Hematopoietic multipotent progenitor cell (in vitro differentiated cells): ENCODE results near the gene ENSA. TPM values are rescaled to one million over a fixed set of nuclear protein-coding genes. Genes with fewer than 3 reads are reported as not detected.
A peak's percentile ranks its signal among the peaks of the same experiment; 100 is the strongest.
"Not testable (repeated sequence)": the region's sequence is repeated elsewhere in the genome, so short reads cannot be mapped to it uniquely, and the experiment has no call there.

ENCODE experiments used
- DNase-seq, 3 donors: peaks; one replicate each; pipeline ENCODE4 v3.0.0-alpha.2; 2011 to 2015; ENCODE audit warnings: low read depth in 2 of 3, low spot score in 2 of 3
- total RNA-seq: library from RNA; depleted of rRNA; stranded (reverse); fragments of >200 nt; gene quantifications from one replicate; pipeline ENCODE4 v1.2.3, GENCODE V29; 2012

The ENSA gene
- total RNA-seq = 83.7 TPM

DNA sequence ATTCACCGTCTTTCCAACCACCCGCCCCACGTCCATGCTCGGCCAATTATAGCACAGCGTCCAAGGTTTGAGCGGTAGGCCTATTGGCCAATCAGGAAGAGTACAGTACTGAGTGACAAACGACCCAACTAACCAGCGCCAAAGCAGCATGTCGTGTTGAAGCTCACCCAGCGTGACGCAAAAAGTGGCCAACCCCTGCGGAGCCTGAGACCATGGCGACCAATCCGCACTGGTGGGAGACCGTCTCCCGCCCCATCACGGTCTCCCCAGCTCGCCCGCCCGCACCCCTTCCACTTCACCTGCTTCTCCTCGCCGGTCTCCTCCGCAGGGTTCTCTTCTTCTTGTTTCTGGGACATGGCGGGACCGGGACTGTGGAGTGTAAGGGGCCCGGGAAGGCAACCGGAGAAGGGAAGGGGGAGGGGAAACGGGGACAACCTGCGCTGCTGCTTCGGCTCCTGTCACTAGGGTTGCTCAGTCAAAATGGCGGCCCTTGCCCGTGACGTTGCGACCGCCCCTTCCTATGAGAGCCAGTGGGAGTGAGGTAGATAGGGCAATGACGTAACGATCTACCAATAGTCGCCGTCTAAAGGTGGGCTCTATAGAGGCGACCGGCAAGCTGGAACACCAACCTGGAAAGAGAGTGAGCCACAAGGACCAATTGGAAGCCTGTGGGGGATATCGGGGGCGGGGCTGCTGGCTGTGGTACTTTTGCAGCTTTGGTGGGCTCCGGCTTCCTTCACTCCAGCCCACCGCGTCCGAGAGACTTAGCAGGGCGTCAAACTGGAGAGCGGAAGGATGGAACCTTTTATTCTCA is at the start of gene ENSA:
Gene ENSA, minus strand, starts transcription at position 498 of the 814 bp plus-strand sequence. Its CDS starts 142 bp downstream, at position 356.
- peak; percentile 90 to 99 (median 99) for DNase-seq

DNA sequence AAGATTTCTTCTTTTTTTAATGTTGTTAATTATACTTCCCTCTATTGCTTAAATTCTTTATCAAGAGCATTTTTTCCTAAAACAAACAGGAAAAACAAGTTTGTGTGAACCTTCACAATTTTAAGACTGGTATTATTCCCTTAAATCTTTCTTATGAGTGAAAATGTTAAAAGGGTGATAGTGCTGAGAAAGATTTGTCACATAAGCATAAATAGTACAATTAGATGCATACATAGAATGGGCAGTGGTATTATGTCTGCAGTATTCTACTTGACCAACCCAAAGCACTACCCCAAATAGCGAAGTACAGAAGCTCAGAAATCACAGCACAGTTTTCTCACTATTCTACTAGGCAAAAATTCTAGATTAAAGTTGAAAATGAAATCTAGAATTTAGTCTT is 49.6 kb upstream of the ENSA start:
- no peak for DNase-seq

- no peak for DNase-seq
These were observed 45.5 kb upstream of the ENSA start for GRCh38 chr1:150674881-150675280.

DNA sequence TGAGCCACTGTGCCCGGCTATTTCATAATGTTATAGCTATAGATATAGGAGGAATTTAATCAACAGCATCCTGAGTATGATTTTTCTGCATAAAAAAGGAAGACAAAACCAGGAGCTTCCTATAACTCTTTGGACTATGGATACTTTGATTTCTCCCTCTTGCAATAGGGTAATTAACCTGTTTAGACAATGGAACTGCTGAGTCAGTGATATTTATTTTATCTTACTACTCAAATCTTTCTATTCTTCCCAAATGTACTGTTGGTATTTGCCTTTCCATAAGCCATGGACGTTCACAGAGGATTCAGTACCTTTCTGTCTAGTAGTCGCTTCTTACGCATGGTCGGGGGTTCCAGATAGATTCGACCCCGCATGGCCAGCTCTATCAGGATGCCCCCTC is 33.9 kb upstream of the ENSA start:
- no peak for DNase-seq

GRCh38 chr1:150662811-150663210 is 33.4 kb upstream of the ENSA start:
- DNase-seq = no peak

- no peak for DNase-seq
These were observed 31.7 kb upstream of the ENSA start for GRCh38 chr1:150661156-150661555.

DNA sequence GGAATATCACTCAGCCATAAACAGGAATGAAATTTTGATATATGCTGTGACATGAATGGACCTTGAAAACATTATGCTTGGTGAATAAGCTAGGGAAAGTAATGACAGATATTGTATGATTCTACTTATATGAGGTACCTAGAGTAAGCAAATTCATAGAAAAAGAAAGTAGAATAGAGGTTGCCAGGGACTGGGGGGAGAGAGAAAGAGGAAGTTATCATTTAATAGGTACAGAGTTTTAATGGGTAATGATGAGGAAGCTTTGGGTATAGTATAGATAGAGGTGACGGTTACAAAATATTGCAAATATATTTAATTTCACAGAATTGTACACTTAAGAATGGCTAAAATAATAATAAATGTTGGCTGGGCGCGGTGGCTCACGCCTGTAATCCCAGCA is 31.2 kb upstream of the ENSA start:
- peak in 1 of 3 donors; percentile 3 for DNase-seq

DNA sequence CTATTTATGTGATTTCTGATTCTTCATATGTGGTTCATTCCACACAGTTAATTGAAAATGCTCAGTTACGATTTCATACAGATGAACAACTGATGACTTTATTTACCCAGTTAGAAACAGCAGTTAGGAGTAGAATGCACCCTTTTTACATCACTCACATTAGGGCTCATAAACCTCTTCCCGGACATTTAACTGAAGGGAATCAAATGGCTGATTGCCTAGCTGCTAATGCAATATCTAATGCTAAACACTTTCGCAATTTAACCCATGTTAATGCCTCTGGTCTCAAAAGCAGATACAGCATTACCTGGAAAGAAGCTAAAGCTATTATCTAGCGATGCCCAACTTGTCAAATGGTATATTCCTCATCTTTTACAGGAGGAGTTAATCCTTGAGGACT is 27.7 kb upstream of the ENSA start:
- DNase-seq = not testable (repeated sequence)

- DNase-seq = not testable (repeated sequence)
These were observed 25.2 kb upstream of the ENSA start for GRCh38 chr1:150654635-150655034.

- DNase-seq = no peak
These were observed 20.8 kb upstream of the ENSA start for GRCh38 chr1:150650193-150650592.

- no peak for DNase-seq
These were observed 20.1 kb upstream of the ENSA start for GRCh38 chr1:150649441-150650075.

- DNase-seq = no peak
These were observed 12.9 kb upstream of the ENSA start for GRCh38 chr1:150642296-150642695.

DNA sequence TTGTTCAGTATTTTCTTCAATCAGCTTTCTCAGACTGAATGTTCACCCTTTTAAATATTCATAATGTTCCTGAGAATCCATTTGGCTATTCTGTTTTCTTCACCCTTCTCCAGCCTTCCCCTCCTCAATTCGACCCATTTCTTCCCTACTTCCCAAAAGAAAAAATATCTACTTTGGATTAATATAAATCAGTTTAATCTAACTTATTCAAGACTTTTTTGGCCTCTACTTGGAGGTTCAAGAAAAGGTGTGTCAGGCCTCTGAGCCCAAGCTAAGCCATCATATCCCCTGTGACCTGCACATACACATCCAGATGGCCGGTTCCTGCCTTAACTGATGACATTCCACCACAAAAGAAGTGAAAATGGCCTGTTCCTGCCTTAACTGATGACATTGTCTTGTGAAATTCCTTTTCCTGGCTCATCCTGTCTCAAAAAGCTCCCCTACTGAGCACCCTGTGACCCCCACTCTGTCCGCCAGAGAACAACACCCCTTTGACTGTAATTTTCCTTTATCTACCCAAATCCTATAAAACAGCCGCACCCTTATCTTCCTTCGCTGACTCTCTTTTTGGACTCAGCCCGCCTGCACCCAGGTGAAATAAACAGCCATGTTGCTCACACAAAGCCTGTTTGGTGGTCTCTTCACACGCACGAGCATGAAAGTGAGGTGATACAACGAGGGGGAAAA is 11.9 kb upstream of the ENSA start:
- not testable (repeated sequence) for DNase-seq

- not testable (repeated sequence) for DNase-seq
These were observed 9.0 kb upstream of the ENSA start for GRCh38 chr1:150638430-150638829.

DNA sequence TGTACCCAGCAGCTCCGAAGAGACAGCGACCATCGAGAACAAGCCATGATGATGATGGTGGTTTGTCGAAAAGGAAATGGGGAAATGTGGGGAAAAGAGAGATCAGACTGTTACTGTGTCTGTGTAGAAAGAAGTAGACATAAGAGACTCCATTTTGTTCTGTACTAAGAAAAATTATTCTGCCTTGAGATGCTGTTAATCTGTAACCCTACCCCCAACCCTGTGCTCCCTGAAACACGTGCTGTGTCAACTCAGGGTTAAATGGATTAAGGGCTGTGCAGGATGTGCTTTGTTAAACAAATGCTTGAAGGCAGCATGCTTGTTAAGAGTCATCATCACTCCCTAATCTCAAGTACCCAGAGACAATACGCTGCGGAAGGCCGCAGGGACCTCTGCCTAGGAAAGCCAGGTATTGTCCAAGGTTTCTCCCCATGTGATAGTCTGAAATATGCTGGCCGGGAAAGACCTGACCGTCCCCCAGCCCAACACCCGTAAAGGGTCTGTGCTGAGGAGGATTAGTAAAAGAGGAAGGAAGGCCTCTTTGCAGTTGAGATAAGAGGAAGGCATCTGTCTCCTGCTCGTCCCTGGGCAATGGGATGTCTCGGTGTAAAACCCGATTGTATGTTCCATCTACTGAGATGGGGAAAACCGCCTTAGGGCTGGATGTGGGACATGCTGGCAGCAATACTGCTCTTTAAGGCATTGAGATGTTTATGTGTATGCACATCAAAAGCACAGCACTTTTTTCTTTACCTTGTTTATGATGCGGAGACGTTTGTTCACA is 5.6 kb upstream of the ENSA start:
- not testable (repeated sequence) for DNase-seq

- DNase-seq = no peak
These were observed 672 bp downstream of the ENSA start for GRCh38 chr1:150628766-150629114.

- no peak for DNase-seq
These were observed 1.5 kb downstream of the ENSA start for GRCh38 chr1:150627826-150628410.

- no peak for DNase-seq
These were observed 3.3 kb downstream of the ENSA start for GRCh38 chr1:150626150-150626549.

GRCh38 chr1:150624546-150624945 is 4.9 kb downstream of the ENSA start:
- not testable (repeated sequence) for DNase-seq

DNA sequence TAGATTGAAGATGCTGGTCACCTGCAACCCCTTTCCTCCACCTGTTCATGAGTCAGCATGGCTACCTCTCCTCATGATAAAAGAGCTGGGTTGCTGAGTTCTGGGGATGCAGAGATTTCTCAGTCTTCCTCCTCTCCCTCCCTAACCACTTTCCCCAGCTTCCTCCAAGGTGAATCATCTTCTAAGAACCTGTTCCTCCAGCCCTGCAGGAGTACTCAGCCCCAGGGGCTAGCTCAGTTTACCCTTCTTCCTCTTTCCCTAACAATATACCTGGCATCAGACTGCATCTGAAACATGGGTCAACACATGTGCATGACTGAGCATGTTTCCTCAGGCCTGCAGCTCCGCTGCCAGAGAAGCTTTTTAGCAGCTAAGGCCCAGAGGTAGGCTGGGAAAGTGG is 5.3 kb downstream of the ENSA start:
- DNase-seq = not testable (repeated sequence)
